ENCODE data around the gene PHACTR4. TPM values are rescaled to one million over a fixed set of nuclear protein-coding genes. Genes with fewer than 3 reads are reported as not detected.

The PHACTR4 gene
- total RNA-seq, 2 donors from 2014 or later, result 38.9 to 45.0 TPM

DNA sequence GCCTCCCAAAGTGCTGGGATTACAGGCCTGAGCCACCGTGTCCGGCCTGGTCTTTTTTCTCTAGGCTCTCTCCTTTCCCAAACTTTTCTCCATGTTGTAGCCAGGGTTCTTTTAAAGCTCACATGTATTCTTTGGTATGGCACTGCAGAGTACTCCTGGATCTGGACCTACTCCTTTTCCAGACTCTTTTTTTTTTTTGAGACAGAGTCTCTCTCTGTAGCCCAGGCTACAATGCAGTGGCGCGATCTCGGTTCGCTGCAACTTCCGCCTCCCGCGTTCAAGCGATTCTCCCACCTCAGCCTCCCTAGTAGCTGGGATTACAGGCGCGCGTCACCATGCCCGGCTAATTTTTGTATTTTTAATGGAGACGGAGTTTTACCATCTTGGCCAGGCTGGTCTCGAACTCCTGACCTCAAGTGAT lies 41.3 kb upstream of the PHACTR4 start:
- 57% methylated on average over 16 of the region's 16 CpGs for WGBS
- no peak for DNase-seq (ENCODE audit: low spot score)
- Histone ChIP-seq H3K27me3 (replicated peaks; ENCODE audit: insufficient read depth) (no peaks in the 10 kb centered on the region), H3K4me3 (peak overlapping the region; percentile 42 to 46), H3K27ac (peak overlapping the region; percentile 72 to 80), H3K9me3 (no peaks in the 10 kb centered on the region), H3K36me3 (no peaks in the 10 kb centered on the region), H3K4me1 (replicated peaks) (peaks cover 2% of the 10 kb centered on the region)
- intact Hi-C loops (cut with DNase I), result no loop called here
- no peak for TF ChIP-seq POLR2A (IDR thresholded peaks at IDR 0.05)
- no peak for TF ChIP-seq POLR2AphosphoS5 (IDR thresholded peaks at IDR 0.05)
- TF ChIP-seq, protein P1, sequence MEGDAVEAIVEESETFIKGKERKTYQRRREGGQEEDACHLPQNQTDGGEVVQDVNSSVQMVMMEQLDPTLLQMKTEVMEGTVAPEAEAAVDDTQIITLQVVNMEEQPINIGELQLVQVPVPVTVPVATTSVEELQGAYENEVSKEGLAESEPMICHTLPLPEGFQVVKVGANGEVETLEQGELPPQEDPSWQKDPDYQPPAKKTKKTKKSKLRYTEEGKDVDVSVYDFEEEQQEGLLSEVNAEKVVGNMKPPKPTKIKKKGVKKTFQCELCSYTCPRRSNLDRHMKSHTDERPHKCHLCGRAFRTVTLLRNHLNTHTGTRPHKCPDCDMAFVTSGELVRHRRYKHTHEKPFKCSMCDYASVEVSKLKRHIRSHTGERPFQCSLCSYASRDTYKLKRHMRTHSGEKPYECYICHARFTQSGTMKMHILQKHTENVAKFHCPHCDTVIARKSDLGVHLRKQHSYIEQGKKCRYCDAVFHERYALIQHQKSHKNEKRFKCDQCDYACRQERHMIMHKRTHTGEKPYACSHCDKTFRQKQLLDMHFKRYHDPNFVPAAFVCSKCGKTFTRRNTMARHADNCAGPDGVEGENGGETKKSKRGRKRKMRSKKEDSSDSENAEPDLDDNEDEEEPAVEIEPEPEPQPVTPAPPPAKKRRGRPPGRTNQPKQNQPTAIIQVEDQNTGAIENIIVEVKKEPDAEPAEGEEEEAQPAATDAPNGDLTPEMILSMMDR (IDR thresholded peaks at IDR 0.05), result no peak

DNA sequence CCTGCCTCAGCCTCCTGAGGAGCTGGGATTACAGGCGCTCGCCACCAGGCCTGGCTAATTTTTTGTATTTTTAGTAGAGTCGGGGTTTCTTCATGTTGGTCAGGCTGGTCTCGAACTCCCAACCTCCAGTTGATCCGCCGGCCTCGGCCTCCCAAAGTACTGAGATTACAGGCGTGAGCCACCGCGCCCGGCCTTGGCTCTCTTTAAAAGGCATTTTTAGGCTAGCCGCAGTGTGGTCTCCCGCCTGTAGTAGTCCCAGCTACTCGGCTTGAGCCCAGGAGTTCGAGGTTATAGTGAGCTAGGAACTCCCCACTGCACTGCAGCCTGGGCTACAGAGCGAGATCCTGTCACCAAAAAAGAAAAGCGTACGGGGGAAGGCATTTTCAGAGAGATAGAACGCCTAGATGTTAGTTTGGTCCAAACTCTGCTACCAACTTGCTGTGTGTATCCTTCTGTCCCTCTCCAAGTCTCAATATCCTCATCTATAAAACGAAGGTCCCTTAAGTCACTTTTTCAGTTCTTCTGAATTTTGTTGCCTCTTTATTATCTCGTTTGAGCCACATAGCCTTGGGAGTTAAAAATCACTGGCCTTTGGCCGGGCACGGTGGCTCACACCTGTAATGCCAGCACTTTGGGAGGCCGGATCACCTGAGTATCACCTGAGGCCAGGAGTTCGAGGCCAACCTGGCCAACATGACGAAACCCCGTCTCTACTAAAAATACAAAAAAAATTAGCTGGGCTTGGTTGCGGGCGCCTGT lies 40.0 kb upstream of the PHACTR4 start:
- no peak for DNase-seq (ENCODE audit: low spot score)
- peaks cover 2% of the 10 kb centered on the region for H3K4me1 ChIP-seq (replicated peaks)
- no peaks in the 10 kb centered on the region for H3K9me3 ChIP-seq
- H3K27me3 ChIP-seq (replicated peaks; ENCODE audit: insufficient read depth), result no peaks in the 10 kb centered on the region
- peak overlapping the region; percentile 42 to 46 for H3K4me3 ChIP-seq
- 41% methylated on average over 29 of the region's 29 CpGs for WGBS
- peaks cover 0 to 5% of the 10 kb centered on the region in 2 donors for H3K36me3 ChIP-seq
- intact Hi-C loops (cut with DNase I), result no loop called here
- TF ChIP-seq, protein P1 (IDR thresholded peaks at IDR 0.05), result no peak
- no peak for TF ChIP-seq POLR2A (IDR thresholded peaks at IDR 0.05)
- TF ChIP-seq POLR2AphosphoS5 (IDR thresholded peaks at IDR 0.05), result no peak
- peak overlapping the region; percentile 72 to 80 for H3K27ac ChIP-seq

DNA sequence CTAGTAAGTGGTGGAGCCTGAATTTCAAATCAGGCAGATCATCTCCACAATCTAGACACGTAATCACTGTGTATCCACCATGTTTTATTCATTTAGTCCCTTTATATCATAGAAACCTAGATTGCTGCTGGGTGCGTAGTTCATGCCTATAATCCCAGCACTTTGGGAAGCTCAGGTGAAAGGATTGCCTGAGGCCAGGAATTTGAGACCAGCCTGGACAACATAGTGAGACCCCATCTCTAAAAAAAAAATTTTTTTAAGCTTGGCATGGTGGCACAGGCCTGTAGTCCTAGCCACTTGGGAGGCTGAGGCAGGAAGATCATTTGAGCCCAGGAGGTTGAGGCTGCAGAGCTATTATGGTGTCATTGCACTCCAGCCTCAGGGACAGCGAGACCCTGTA lies 30.6 kb upstream of the PHACTR4 start:
- Histone ChIP-seq H3K27ac (no peak overlapping the region), H3K36me3 (peaks cover 0 to 13% of the 10 kb centered on the region in 2 donors), H3K4me1 (replicated peaks) (no peaks in the 10 kb centered on the region), H3K9me3 (no peaks in the 10 kb centered on the region), H3K4me3 (no peak overlapping the region), H3K27me3 (replicated peaks; ENCODE audit: insufficient read depth) (no peaks in the 10 kb centered on the region)
- intact Hi-C loops (cut with DNase I), result no loop called here
- 94% methylated on average over 3 of the region's 3 CpGs for WGBS
- TF ChIP-seq POLR2AphosphoS5 (IDR thresholded peaks at IDR 0.05) (no peak), POLR2A (IDR thresholded peaks at IDR 0.05) (no peak)
- TF ChIP-seq, protein P1 (IDR thresholded peaks at IDR 0.05), result no peak
- DNase-seq (ENCODE audit: low spot score), result no peak

DNA sequence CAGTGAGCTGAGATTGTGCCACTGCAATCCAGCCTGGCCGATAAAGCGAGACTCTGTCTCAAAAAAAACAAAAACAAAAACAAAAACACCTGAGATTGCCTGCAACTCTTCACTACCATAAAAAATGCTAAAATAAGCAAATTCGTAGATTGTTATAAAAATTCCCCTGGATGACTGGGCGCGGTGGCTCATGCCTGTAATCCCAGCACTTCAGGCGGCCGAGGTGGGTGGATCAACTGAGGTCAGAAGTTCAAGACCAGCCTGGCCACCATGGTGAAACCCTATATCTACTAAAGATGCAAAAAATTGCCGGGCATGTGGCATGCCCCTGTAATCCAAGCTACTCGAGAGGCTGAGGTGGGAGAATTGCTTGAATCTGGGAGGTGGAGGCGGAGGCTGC lies 30.0 kb upstream of the PHACTR4 start:
- Histone ChIP-seq H3K27me3 (replicated peaks; ENCODE audit: insufficient read depth) (no peaks in the 10 kb centered on the region), H3K4me1 (replicated peaks) (no peaks in the 10 kb centered on the region), H3K27ac (no peak overlapping the region), H3K4me3 (no peak overlapping the region), H3K9me3 (no peaks in the 10 kb centered on the region), H3K36me3 (peaks cover 0 to 7% of the 10 kb centered on the region in 2 donors)
- WGBS, result 91% methylated on average over 10 of the region's 10 CpGs
- intact Hi-C loops (cut with DNase I), result no loop called here
- TF ChIP-seq POLR2A (IDR thresholded peaks at IDR 0.05) (no peak), POLR2AphosphoS5 (IDR thresholded peaks at IDR 0.05) (no peak)
- TF ChIP-seq, protein P1 (IDR thresholded peaks at IDR 0.05), result no peak
- DNase-seq (ENCODE audit: low spot score), result no peak
